AG08395 (cell line): Measurements from ENCODE around the gene TTLL1.
"Not testable (repeated sequence)": the region's sequence is repeated elsewhere in the genome, so short reads cannot be mapped to it uniquely, and the experiment has no call there.

Experiments
- DNase-seq: peaks from one replicate; pipeline ENCODE4 v3.0.0; 2012; ENCODE audit warnings: mixed read lengths, low spot score

Gene TTLL1

DNA sequence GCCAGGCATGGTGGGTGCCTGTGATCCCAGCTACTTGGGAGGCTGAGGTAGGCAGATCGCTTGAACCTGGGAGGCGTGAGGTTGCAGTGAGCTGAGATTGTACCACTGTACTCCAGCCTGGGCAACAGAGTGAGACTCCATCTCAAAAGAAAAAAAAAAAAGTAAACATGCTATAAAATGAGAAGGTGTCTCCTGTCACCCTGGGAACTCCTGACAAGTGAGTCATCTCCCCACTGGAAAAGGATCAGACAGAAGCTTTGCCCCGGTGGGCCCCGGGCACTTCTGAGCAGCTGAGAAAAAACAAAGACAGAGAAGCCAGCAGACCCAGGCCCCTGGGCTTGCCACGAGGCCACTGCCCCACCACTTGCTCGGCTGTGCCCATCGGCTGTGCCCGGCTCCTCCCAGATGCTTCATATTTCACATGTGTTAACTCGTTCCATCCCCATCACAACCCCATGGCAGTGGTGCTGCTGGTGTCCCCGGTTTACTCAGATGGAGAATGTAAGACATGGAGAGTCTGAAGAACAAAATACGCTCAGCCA is 22.3 kb downstream of the TTLL1 start:
- peak; percentile 44 for DNase-seq

DNA sequence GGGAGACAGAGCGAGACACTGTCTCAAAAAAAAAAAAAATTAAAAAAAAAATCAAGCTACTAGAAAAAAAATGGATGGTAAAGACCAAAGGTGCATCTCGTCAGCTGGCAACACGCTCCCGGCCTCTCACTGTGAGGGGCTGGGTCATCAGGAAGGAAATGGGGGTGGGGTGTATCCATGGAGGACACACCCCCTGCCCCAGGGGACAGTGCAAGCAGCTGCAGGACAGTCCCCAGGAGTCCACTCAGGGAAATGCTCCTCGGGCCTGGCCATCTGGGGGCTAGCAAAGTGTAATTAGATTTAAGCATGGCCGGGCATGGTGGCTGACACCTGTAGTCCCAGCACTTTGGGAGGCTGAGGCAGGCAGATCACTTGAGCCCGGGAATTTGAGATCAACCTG is 23.1 kb downstream of the TTLL1 start:
- DNase-seq: no peak

DNA sequence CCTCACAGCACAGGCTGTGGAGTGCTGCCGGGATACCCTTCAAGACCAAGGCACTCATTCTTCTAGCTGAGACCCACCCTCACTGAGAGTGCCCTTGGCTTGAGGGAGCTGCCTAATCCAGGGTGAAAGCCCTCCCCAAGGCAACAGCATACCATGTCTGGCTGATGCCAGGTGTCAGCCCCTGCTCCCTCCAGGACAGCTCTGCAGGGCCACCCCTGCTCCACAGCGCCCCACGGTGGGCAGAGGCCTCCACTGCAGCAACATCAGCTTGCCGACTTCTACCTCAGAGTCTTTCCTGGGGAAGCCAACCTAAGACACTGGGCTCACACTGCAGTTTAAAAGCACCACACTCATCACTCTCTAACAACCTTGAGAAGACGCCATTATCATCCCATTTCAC is 29.0 kb downstream of the TTLL1 start:
- DNase-seq: peak; percentile 22

GRCh38 chr22:43057641-43058040 is 31.6 kb downstream of the TTLL1 start:
- DNase-seq: no peak

DNA sequence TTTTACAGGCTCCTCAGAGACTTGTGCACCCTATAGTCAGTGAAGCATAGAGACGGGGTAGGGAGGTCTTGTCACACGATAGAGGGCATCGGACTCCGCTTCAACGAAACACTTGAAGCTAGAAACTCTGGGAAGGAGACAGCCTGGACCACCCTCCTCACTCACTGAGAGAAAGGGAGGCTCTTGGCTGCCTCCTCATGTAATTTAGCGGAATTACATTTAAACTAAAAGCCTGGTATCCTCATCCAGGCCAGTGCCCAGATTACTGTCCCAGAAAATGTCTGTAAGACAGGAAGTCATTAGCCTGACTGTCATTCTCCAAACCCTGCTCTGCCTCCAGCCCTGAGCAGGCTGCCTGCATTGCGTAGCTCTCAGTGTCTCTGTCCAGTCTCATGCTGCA is 36.0 kb downstream of the TTLL1 start:
- DNase-seq: no peak

DNA sequence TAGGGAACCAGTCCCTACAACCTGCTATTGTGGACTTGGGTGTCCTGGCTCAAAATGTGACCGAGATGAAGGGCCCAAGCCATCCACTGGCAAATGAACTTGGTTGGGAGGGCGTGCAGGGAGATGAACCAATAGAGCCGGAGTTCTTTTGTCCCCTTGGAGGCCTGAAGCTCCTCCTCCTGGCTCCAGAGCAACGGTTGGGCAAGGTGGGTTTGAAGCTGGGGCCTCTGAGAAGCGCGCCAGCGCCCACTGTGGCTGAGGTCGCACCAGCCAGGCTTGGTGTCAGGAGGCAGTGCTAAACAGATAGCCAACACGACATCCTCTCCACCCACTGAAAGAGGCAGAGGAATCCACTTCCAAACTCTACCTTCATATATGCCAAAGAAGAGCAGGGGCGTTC is 38.2 kb downstream of the TTLL1 start:
- no peak for DNase-seq

- DNase-seq: no peak
Observed at GRCh38 chr22:43047605-43048004, 41.6 kb downstream of the TTLL1 start.

GRCh38 chr22:43044290-43044712 is 44.9 kb downstream of the TTLL1 start:
- no peak for DNase-seq

GRCh38 chr22:43042101-43042780 is 47.0 kb downstream of the TTLL1 start:
- DNase-seq: peak; percentile 18

GRCh38 chr22:43039800-43040199 is 49.4 kb downstream of the TTLL1 start:
- DNase-seq: no peak

GRCh38 chr22:43038325-43038724 is 50.9 kb downstream of the TTLL1 start:
- no peak for DNase-seq

GRCh38 chr22:43036282-43036829 is 52.8 kb downstream of the TTLL1 start:
- DNase-seq: peak; percentile 68

DNA sequence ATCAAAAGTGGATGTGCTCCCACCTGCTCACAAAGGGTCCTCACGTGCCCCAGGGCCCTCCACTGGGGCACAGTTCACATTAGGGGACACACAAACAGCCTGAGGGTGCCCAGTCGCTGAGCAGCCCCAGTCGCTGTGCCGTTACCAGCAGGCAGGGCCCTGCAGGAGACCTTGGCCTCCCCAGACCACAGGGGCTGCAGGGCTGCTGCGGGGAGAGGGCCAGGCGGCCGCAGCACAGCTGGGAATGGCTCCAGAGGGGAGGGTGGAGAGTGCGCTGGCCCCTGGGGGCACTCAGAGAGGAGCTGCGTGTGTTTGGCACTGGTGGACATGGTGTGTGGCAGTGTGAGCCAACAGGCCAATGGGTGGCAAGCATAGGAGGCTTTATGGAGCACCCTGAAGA is 53.9 kb downstream of the TTLL1 start:
- DNase-seq: no peak

DNA sequence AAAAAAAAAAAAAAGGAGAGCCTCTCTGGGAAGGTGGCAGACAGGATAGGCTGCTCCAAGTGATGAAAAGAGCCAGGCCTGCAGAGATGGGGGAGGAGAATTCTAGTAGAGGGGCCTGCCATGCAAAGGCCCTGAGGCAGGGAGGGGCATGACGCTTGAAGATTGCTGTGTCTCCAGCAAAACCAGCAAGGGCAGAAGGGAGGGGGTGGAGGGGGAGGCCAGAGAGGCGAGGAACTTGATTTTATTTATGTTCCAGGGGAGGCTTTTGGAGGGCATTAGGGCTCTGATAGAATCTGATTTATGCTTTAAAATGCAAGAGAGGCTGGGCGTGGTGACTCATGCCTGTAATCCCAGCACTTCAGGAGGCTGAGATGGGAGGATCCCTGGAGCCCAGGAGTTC is 57.6 kb downstream of the TTLL1 start:
- no peak for DNase-seq

GRCh38 chr22:43018615-43019014 is 70.6 kb downstream of the TTLL1 start:
- DNase-seq: no peak

DNA sequence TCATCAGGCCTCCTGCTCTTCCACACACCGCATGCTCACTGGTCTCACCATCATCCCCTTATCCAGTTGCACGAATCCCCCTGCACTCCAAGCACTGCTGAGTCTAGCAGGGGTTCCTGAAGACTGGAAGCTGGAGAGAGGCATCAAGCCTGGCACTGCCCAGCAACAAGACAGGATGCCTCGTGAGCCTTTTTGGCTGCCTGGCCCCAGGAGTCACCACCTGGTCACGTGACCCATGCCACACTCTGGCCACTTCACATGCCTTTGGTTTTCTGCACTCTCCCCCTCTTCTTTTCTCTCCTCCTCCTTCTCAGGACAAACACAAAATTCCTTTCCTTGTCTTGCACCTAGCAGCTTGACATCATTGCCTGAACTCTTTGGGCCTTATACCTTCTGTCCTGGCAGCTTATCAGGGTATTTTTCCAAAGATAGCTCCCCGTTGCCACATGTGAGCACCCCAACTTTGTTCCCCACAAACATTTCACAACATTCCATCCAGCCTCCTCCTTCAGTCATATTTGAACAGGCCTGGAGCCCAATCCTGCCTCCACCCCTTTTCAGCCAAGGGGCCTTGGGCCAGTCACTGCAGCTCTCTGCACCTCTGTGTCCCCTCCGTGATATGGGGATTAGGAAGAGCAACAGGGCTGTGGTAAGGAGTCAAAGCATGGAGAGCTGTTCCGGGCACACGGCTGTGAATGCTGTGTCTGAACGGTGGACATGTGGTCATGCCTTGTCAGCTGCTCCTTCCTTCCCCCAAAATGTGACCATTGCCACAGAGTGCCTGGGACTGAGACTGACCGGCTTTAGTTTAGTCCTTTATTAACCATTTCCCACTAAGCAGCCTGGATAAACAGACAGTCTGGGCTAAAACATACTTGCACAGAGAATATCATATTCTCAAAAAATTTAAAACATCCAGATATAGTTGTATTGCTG is 71.4 kb downstream of the TTLL1 start:
- DNase-seq: no peak

GRCh38 chr22:43016150-43016549 is 73.0 kb downstream of the TTLL1 start:
- not testable (repeated sequence) for DNase-seq

DNA sequence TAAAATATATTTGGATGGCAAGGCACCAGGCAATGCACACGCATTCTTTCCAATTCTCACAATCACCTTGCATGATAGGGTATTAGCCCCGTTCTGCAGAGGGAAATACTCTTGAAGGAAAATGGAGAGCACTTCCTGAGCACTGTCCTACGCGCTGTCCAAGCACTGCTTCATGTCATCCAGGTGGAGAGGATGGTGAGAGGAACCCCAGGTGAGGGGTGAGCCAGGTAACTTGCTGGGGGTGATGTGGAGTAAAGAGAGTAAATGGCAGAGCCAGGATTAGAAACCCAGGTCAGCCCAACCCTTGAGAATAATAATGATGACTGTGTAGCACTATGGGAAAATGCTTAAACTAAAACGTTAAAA is 73.5 kb downstream of the TTLL1 start:
- DNase-seq: no peak

DNA sequence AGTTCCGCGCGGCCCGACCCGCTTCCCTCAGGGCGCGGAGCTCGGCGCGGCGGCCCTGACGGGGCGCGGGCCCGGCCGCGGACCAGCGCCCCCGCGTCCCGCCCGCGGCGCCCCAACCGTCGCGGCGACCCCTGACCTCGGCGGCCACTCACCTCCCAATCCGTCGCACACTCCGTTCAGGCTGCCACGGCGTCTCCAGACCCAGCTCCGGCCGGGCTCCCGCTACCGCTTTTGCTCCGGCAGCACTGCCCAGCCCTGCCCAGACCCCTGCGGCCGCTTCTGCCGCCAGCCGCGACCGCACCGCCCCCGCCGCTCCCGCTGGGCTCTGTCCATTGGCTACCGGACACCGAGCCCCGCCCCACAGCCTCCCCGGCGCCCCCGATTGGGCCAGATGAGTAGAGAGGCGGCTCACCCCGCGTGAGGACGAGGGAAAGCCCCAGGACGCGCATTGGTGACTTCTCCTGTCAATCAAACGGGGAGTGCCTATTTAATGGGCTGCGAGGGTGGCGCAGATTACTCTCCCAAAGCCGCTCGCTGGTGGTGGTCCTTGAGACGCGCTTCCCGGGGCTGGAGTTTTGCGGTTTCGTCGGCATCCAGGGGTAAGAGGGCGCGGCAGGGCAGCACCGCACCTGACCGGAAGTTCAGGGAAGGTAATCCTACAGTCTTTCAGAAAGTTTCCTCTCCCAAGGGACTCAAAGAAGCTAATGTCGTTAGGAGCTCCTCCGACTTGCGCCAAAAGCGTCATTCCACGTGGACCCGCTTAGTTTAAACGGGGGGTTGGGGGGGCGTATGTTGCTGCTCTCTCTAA is 74.1 kb downstream of the TTLL1 start, which contains the start of gene PACSIN2:
Gene PACSIN2, minus strand, starts transcription at position 281 of the 808 bp plus-strand sequence. CDS start 103,069 bp downstream, outside the sequence.
- DNase-seq: peak; percentile 100

GRCh38 chr22:43014316-43014868 is 74.8 kb downstream of the TTLL1 start:
- DNase-seq: peak; percentile 33
